Spinal cord (tissue), 10 donors: ENCODE measurements around the gene CAPN7. TPM values are rescaled to one million over a fixed set of nuclear protein-coding genes. Genes with fewer than 3 reads are reported as not detected.
A peak's percentile ranks its signal among the peaks of the same experiment; 100 is the strongest.

Experiments
- DNase-seq, 6 donors: peaks; one replicate each; pipeline versions ENCODE4 v3.0.0 to v3.0.0-alpha.2; 2013 to 2015; ENCODE audit warnings: low spot score in 6 of 6, low read depth in 4 of 6
- H3K27ac ChIP-seq: one replicate; pipeline ENCODE4 v1.5.1; 2013; ENCODE audit warnings: low read depth, low read length, control low read depth
- H3K27me3 ChIP-seq: one replicate; pipeline ENCODE4 v1.6.1; 2013; ENCODE audit warnings: low read length; ENCODE audit not compliant: control insufficient read depth, insufficient read depth
- H3K36me3 ChIP-seq: one replicate; pipeline ENCODE4 v1.6.1; 2013; ENCODE audit warnings: low read length; ENCODE audit not compliant: control insufficient read depth, insufficient read depth
- H3K4me1 ChIP-seq: one replicate; pipeline ENCODE4 v1.6.1; 2013; ENCODE audit warnings: low read length; ENCODE audit not compliant: control insufficient read depth, insufficient read depth
- H3K4me3 ChIP-seq: one replicate; pipeline ENCODE4 v1.5.1; 2013; ENCODE audit warnings: low read depth, low read length, control low read depth
- H3K9me3 ChIP-seq: one replicate; pipeline ENCODE4 v1.6.1; 2013; ENCODE audit warnings: low read length; ENCODE audit not compliant: control insufficient read depth, insufficient read depth
- WGBS: methylation state at CpG from one replicate; pipeline ENCODE4 v1.1.5; 2013; ENCODE audit warnings: missing lambda C conversion rate; ENCODE audit not compliant: insufficient coverage; 5-methylcytosine and 5-hydroxymethylcytosine counted together
- polyA plus RNA-seq, 2 donors: library from polyadenylated mRNA; unstranded; fragments of 120-200 nt; gene quantifications; one replicate each; pipeline ENCODE4 v1.2.1, GENCODE V29; 2013; ENCODE audit not compliant: insufficient read length in 2 of 2
- total RNA-seq, 2 donors: library from RNA; depleted of rRNA in 1 of 2; stranded (reverse); fragments of 120-200 nt in 1 of 2; fragments of >200 nt in 1 of 2; gene quantifications; one replicate each; pipeline versions ENCODE4 v1.2.3 to v1.2.4, GENCODE V29; 2013 to 2014
- donor health status: healthy.

Gene CAPN7
- total and polyA plus RNA-seq, 4 donors: 36.3 to 59.4 (median 41.4) TPM

GRCh38 chr3:15223685-15224572 is 17.9 kb downstream of the CAPN7 start:
- Histone ChIP-seq H3K9me3 (no peaks in the 10 kb centered on the region), H3K27me3 (no peaks in the 10 kb centered on the region), H3K27ac (no peak overlapping the region), H3K4me3 (no peak overlapping the region), H3K36me3 (peaks cover 20% of the 10 kb centered on the region), H3K4me1 (no peaks in the 10 kb centered on the region)
- DNase-seq: peak in 1 of 6 donors; percentile 2
- 94% methylated on average over 3 of the region's 7 CpGs for WGBS

DNA sequence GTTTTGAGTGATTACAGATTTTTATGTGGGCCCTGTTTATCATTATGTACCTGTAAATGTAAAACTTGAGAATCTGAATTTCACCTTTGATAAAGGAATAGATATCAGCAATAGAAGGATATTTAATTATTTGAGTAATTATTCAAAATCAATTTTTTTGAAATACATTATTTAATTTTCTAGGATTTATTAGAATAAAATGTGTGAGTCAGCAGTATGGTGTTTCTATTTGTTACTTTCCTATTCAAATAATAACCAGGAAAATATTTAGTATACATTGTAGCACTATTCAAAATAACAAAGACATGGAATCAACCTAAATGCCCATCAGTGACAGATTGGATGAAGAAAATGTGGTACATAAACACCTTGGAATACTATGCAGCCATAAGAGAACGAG is 22.1 kb downstream of the CAPN7 start:
- Histone ChIP-seq H3K9me3 (no peaks in the 10 kb centered on the region), H3K36me3 (peaks cover 11% of the 10 kb centered on the region), H3K27me3 (no peaks in the 10 kb centered on the region), H3K27ac (no peak overlapping the region), H3K4me1 (no peaks in the 10 kb centered on the region), H3K4me3 (no peak overlapping the region)
- 100% methylated on average over 1 of the region's 1 CpG for WGBS
- DNase-seq: no peak

- H3K4me1 ChIP-seq: no peaks in the 10 kb centered on the region
- no peak for DNase-seq
- no peak overlapping the region for H3K4me3 ChIP-seq
- no peaks in the 10 kb centered on the region for H3K9me3 ChIP-seq
- no peaks in the 10 kb centered on the region for H3K27me3 ChIP-seq
- no peak overlapping the region for H3K27ac ChIP-seq
- peaks cover 16% of the 10 kb centered on the region for H3K36me3 ChIP-seq
- WGBS: no CpG with 5 or more reads among the region's 4 CpGs
Measured at GRCh38 chr3:15229262-15229661, 23.2 kb downstream of the CAPN7 start.

GRCh38 chr3:15241341-15241740 is 35.3 kb downstream of the CAPN7 start:
- WGBS: no CpG with 5 or more reads among the region's 1 CpG
- DNase-seq: peak in 2 of 6 donors; percentile 7 to 63
- no peaks in the 10 kb centered on the region for H3K27me3 ChIP-seq
- H3K27ac ChIP-seq: no peak overlapping the region
- no peaks in the 10 kb centered on the region for H3K4me1 ChIP-seq
- peaks cover 18% of the 10 kb centered on the region for H3K36me3 ChIP-seq
- no peaks in the 10 kb centered on the region for H3K9me3 ChIP-seq
- no peak overlapping the region for H3K4me3 ChIP-seq

- no peak for DNase-seq
- peaks cover 20% of the 10 kb centered on the region for H3K36me3 ChIP-seq
- H3K4me3 ChIP-seq: no peak overlapping the region
- H3K4me1 ChIP-seq: no peaks in the 10 kb centered on the region
- WGBS: 83% methylated on average over 1 of the region's 5 CpGs
- H3K27me3 ChIP-seq: no peaks in the 10 kb centered on the region
- no peak overlapping the region for H3K27ac ChIP-seq
- no peaks in the 10 kb centered on the region for H3K9me3 ChIP-seq
Measured at GRCh38 chr3:15243822-15244482, 37.9 kb downstream of the CAPN7 start.

- Histone ChIP-seq H3K4me3 (no peak overlapping the region), H3K9me3 (no peaks in the 10 kb centered on the region), H3K36me3 (peaks cover 25% of the 10 kb centered on the region), H3K4me1 (no peaks in the 10 kb centered on the region), H3K27ac (no peak overlapping the region), H3K27me3 (no peaks in the 10 kb centered on the region)
- DNase-seq: no peak
- no CpG with 5 or more reads among the region's 2 CpGs for WGBS
Measured at GRCh38 chr3:15246186-15246585, 40.1 kb downstream of the CAPN7 start.

GRCh38 chr3:15253023-15253697 is 47.1 kb downstream of the CAPN7 start:
- Histone ChIP-seq H3K27me3 (no peaks in the 10 kb centered on the region), H3K4me1 (no peaks in the 10 kb centered on the region), H3K4me3 (no peak overlapping the region), H3K27ac (no peak overlapping the region), H3K36me3 (peaks cover 27% of the 10 kb centered on the region), H3K9me3 (no peaks in the 10 kb centered on the region)
- 88% methylated on average over 6 of the region's 7 CpGs for WGBS
- DNase-seq: no peak

GRCh38 chr3:15255215-15255614 is 49.2 kb downstream of the CAPN7 start:
- no peaks in the 10 kb centered on the region for H3K9me3 ChIP-seq
- H3K27me3 ChIP-seq: no peaks in the 10 kb centered on the region
- H3K4me3 ChIP-seq: no peak overlapping the region
- no peaks in the 10 kb centered on the region for H3K4me1 ChIP-seq
- DNase-seq: no peak
- WGBS: no CpG with 5 or more reads among the region's 2 CpGs
- H3K27ac ChIP-seq: no peak overlapping the region
- H3K36me3 ChIP-seq: peaks cover 19% of the 10 kb centered on the region

DNA sequence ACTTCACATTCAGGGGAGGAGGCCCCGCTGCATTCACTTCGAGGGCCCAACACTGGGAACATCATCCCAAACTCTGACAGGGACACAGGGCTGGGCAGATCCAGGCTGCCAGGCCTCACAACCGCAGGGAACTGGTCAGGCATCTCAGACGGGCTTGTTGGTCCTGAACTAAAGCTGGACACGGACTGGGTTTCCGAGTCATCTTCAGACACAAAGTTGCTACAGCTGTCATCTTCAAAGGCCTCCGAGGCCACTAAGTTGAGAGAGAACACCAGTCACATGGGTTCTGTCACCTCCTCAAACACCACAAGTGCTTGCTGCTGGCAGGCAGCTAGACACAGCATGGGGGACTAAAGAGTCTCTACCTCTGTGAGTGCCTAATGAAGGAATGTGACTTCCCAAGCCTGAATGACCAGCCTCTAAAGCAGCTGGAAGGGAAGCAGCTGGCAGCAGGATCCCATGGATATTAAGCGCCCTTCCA is 50.9 kb downstream of the CAPN7 start:
- 83% methylated on average over 7 of the region's 8 CpGs for WGBS
- Histone ChIP-seq H3K4me1 (no peaks in the 10 kb centered on the region), H3K4me3 (no peak overlapping the region), H3K9me3 (no peaks in the 10 kb centered on the region), H3K27ac (no peak overlapping the region), H3K27me3 (no peaks in the 10 kb centered on the region), H3K36me3 (peaks cover 20% of the 10 kb centered on the region)
- no peak for DNase-seq
